ENCODE results near the gene ABLIM3. TPM values are rescaled to one million over a fixed set of nuclear protein-coding genes. Genes with fewer than 3 reads are reported as not detected.

Gene ABLIM3
- polyA plus RNA-seq, 1 donor from 2014 or later: 17.7 TPM

DNA sequence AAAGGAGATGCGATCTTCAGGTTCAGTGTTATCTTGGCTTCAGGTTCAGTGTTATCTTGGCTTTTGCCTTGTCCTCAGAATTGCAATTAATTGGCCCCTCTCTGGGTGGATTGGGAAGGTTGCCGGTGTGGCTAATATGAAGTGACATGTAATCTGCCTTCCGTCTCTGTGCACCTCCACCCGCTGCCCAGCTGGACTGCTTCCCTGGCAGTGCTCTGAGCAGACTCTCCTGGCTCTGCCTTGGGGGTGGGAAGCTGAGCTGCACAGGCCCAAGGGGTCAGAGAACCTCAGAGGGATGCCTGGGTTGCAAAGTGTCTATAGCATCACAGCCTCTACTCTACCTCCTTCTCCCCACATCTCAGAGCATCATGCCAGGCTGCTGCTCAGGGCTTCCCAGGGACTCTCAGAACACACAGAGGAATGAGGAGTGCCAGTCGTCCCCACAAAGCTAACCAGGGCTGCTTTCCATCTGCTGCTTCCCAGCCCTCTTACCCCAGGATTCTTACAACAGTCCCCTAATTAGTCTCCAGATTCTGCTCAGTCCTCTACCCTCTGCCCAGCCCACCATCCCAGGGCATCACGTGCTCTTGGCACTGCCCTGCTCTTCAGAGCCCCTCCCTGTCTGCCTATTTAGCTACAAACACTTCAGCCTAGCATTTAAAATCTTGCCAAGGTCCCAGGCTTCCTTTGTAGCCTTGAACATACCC lies 76.0 kb downstream of the ABLIM3 start:
- H3K36me3 ChIP-seq (ENCODE audit: insufficient read depth, low read length): no peaks in the 10 kb centered on the region
- H3F3A ChIP-seq (ENCODE audit: insufficient read depth, low read length, poor library complexity, severe bottlenecking): no peaks in the 10 kb centered on the region
- H3K9me2 ChIP-seq (ENCODE audit: insufficient read depth, low read length): no peaks in the 10 kb centered on the region
- H3K9me3 ChIP-seq (ENCODE audit: low read length): no peaks in the 10 kb centered on the region
- no peaks in the 10 kb centered on the region for H3K27me3 ChIP-seq (ENCODE audit: insufficient read depth, low read depth, low read length)
- no peak overlapping the region for H3K4me2 ChIP-seq (ENCODE audit: low read length)
- TF ChIP-seq, protein P1, sequence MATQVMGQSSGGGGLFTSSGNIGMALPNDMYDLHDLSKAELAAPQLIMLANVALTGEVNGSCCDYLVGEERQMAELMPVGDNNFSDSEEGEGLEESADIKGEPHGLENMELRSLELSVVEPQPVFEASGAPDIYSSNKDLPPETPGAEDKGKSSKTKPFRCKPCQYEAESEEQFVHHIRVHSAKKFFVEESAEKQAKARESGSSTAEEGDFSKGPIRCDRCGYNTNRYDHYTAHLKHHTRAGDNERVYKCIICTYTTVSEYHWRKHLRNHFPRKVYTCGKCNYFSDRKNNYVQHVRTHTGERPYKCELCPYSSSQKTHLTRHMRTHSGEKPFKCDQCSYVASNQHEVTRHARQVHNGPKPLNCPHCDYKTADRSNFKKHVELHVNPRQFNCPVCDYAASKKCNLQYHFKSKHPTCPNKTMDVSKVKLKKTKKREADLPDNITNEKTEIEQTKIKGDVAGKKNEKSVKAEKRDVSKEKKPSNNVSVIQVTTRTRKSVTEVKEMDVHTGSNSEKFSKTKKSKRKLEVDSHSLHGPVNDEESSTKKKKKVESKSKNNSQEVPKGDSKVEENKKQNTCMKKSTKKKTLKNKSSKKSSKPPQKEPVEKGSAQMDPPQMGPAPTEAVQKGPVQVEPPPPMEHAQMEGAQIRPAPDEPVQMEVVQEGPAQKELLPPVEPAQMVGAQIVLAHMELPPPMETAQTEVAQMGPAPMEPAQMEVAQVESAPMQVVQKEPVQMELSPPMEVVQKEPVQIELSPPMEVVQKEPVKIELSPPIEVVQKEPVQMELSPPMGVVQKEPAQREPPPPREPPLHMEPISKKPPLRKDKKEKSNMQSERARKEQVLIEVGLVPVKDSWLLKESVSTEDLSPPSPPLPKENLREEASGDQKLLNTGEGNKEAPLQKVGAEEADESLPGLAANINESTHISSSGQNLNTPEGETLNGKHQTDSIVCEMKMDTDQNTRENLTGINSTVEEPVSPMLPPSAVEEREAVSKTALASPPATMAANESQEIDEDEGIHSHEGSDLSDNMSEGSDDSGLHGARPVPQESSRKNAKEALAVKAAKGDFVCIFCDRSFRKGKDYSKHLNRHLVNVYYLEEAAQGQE (IDR thresholded peaks at IDR 0.05; ENCODE audit: borderline replicate concordance): no peak
- H3K27ac ChIP-seq (ENCODE audit: low read length): no peak overlapping the region
- H2AFZ ChIP-seq (ENCODE audit: low read depth, low read length): no peak overlapping the region
- no peak overlapping the region for H3K9ac ChIP-seq (ENCODE audit: low read length)
- no peaks in the 10 kb centered on the region for H3K79me2 ChIP-seq (replicated peaks; ENCODE audit: insufficient read depth, low read length)
- no peak overlapping the region for H3K4me3 ChIP-seq (ENCODE audit: low read length)
- H4K20me1 ChIP-seq (ENCODE audit: insufficient read depth): no peaks in the 10 kb centered on the region

DNA sequence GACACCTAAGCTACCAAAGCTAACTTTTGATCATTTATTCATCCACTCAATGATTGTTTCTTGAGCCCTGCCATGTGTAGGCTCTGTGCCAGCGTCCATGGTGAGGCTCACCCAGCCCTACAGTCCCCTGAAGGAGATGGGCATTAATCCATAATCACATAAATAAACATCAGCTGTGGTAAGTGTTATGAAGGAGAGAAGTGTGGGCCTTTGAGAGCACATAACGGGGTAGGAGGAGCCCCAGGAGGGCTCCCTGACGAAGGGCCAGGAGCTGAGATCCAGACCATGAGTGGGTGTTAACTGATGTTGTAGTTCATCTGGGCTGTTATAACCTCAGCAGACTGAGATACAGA lies 76.5 kb downstream of the ABLIM3 start:
- Histone ChIP-seq H3K36me3 (ENCODE audit: insufficient read depth, low read length) (no peaks in the 10 kb centered on the region), H3K9me2 (ENCODE audit: insufficient read depth, low read length) (no peaks in the 10 kb centered on the region), H3K79me2 (replicated peaks; ENCODE audit: insufficient read depth, low read length) (no peaks in the 10 kb centered on the region), H3K4me3 (ENCODE audit: low read length) (no peak overlapping the region), H3K27me3 (ENCODE audit: insufficient read depth, low read depth, low read length) (no peaks in the 10 kb centered on the region), H3K9ac (ENCODE audit: low read length) (no peak overlapping the region), H4K20me1 (ENCODE audit: insufficient read depth) (no peaks in the 10 kb centered on the region), H3K9me3 (ENCODE audit: low read length) (no peaks in the 10 kb centered on the region), H2AFZ (ENCODE audit: low read depth, low read length) (no peak overlapping the region), H3K27ac (ENCODE audit: low read length) (no peak overlapping the region), H3K4me2 (ENCODE audit: low read length) (no peak overlapping the region), H3F3A (ENCODE audit: insufficient read depth, low read length, poor library complexity, severe bottlenecking) (no peaks in the 10 kb centered on the region)
- TF ChIP-seq, protein P2, sequence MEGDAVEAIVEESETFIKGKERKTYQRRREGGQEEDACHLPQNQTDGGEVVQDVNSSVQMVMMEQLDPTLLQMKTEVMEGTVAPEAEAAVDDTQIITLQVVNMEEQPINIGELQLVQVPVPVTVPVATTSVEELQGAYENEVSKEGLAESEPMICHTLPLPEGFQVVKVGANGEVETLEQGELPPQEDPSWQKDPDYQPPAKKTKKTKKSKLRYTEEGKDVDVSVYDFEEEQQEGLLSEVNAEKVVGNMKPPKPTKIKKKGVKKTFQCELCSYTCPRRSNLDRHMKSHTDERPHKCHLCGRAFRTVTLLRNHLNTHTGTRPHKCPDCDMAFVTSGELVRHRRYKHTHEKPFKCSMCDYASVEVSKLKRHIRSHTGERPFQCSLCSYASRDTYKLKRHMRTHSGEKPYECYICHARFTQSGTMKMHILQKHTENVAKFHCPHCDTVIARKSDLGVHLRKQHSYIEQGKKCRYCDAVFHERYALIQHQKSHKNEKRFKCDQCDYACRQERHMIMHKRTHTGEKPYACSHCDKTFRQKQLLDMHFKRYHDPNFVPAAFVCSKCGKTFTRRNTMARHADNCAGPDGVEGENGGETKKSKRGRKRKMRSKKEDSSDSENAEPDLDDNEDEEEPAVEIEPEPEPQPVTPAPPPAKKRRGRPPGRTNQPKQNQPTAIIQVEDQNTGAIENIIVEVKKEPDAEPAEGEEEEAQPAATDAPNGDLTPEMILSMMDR (IDR thresholded peaks at IDR 0.05; ENCODE audit: poor library complexity, severe bottlenecking): no peak
- TF ChIP-seq POLR2AphosphoS5 (IDR thresholded peaks at IDR 0.05): no peak
- no peak for TF ChIP-seq MXI1 (conservative IDR thresholded peaks at IDR 0.05; ENCODE audit: poor library complexity, severe bottlenecking)
- no peak for TF ChIP-seq RAD21 (conservative IDR thresholded peaks at IDR 0.05)
- no peak for TF ChIP-seq EZH2 (IDR thresholded peaks at IDR 0.05; ENCODE audit: borderline replicate concordance, insufficient read depth, low read length, poor library complexity, severe bottlenecking)
- no peak for TF ChIP-seq TAF1 (IDR thresholded peaks at IDR 0.05; ENCODE audit: low read depth)
- no peak for TF ChIP-seq SMC3 (conservative IDR thresholded peaks at IDR 0.05; ENCODE audit: poor library complexity)
- TF ChIP-seq, protein P1 (IDR thresholded peaks at IDR 0.05; ENCODE audit: borderline replicate concordance): no peak
- TF ChIP-seq EP300 (conservative IDR thresholded peaks at IDR 0.05; ENCODE audit: poor library complexity, severe bottlenecking): no peak
